AG09319 (cell line): ENCODE data around the gene GALNT9.

ENCODE experiments used
- DNase-seq: peaks from one replicate; pipeline ENCODE4 v3.0.0-alpha.2; 2010; ENCODE audit warnings: low read depth; ENCODE audit errors: extremely low read depth
- CTCF ChIP-seq: IDR thresholded peaks from 2 replicates; pipeline ENCODE4 v1.5.1; 2011; ENCODE audit warnings: low read depth, mild to moderate bottlenecking, inconsistent platforms, low read length, moderate library complexity

GALNT9 gene

GRCh38 chr12:132189378-132190011 lies 139.9 kb downstream of the GALNT9 start:
- DNase-seq: peak; percentile 44
- no peak for TF ChIP-seq CTCF

- TF ChIP-seq CTCF: no peak; the same call in 1 of the 2 replicates
- no peak for DNase-seq
Observed at GRCh38 chr12:132188916-132189325, 140.5 kb downstream of the GALNT9 start.

GRCh38 chr12:132188451-132188901 lies 140.9 kb downstream of the GALNT9 start:
- no peak for TF ChIP-seq CTCF

GRCh38 chr12:132187646-132188450 lies 141.5 kb downstream of the GALNT9 start:
- TF ChIP-seq CTCF: no peak
- no peak for DNase-seq

More at GRCh38 chr12:132188451-132188901, 140.9 kb downstream of the GALNT9 start:
- DNase-seq: no peak

GRCh38 chr12:132186857-132187620 lies 142.3 kb downstream of the GALNT9 start:
- no peak for TF ChIP-seq CTCF
- DNase-seq: no peak

- no peak for TF ChIP-seq CTCF
- DNase-seq: no peak
Observed at GRCh38 chr12:132186208-132186856, 143.1 kb downstream of the GALNT9 start.
